ENCODE data around the gene SENP5. TPM values are rescaled to one million over a fixed set of nuclear protein-coding genes. Genes with fewer than 3 reads are reported as not detected.

SENP5 gene
- total and polyA plus RNA-seq, 9 of the 15 experiments (the other 6 are each of a cell fraction or from before 2014, with no cell fraction given): 18.3 to 59.7 (median 35.8) TPM

GRCh38 chr3:196969134-196969659, 101.5 kb downstream of the SENP5 start (continued):
- no peak for TF ChIP-seq PYGO2 (tag; IDR thresholded peaks at IDR 0.05)
- TF ChIP-seq TAF7 (tag; IDR thresholded peaks at IDR 0.05): no peak
- no peak for TF ChIP-seq KLF10 (CRISPR knock-in tag; IDR thresholded peaks at IDR 0.05)
- TF ChIP-seq RBM15 (IDR thresholded peaks at IDR 0.05; ENCODE audit: insufficient read depth, low read length): no peak
- TF ChIP-seq FOXP1 (CRISPR knock-in tag; IDR thresholded peaks at IDR 0.05): no peak
- no peak for TF ChIP-seq WHSC1 (IDR thresholded peaks at IDR 0.05; ENCODE audit: low read length)
- TF ChIP-seq ZFPM2 (CRISPR knock-in tag; IDR thresholded peaks at IDR 0.05): no peak
- no peak for TF ChIP-seq RAD51 (IDR thresholded peaks at IDR 0.05; ENCODE audit: borderline replicate concordance, low read depth)
- TF ChIP-seq GTF2E2 (tag; IDR thresholded peaks at IDR 0.05): peak; percentile 5; the same call in 1 of the 2 replicates
- TF ChIP-seq KDM1A (IDR thresholded peaks at IDR 0.05): no peak
- TF ChIP-seq KLF13 (tag; IDR thresholded peaks at IDR 0.05; ENCODE audit: borderline replicate concordance, low read depth): peak; percentile 82
- peak; percentile 1; the same call in 1 of the 2 replicates for TF ChIP-seq MYC (IDR thresholded peaks at IDR 0.05; ENCODE audit: low read depth, low read length)
- TF ChIP-seq MYC (CRISPR knock-in tag; IDR thresholded peaks at IDR 0.05; ENCODE audit: borderline replicate concordance, low read depth): peak; percentile 62; the same call in 1 of the 2 replicates
- TF ChIP-seq ZNF518B (CRISPR knock-in tag; IDR thresholded peaks at IDR 0.05): no peak
- no peak for TF ChIP-seq NR1H2 (CRISPR knock-in tag; IDR thresholded peaks at IDR 0.05)
- TF ChIP-seq ARID3B (CRISPR knock-in tag; IDR thresholded peaks at IDR 0.05; ENCODE audit: borderline replicate concordance): 0 out of 2 replicates have a peak, but pooled peaks have one; percentile 40
- no peak for TF ChIP-seq ESRRB (CRISPR knock-in tag; IDR thresholded peaks at IDR 0.05; ENCODE audit: borderline replicate concordance)
- TF ChIP-seq ZSCAN32 (CRISPR knock-in tag; IDR thresholded peaks at IDR 0.05): peak; percentile 52; the same call in 1 of the 2 replicates
- no peak for TF ChIP-seq KHSRP (IDR thresholded peaks at IDR 0.05)
- no peak for TF ChIP-seq ASH1L (IDR thresholded peaks at IDR 0.05; ENCODE audit: borderline replicate concordance, low read depth, partially characterized antibody)
- no peak for TF ChIP-seq SFPQ (IDR thresholded peaks at IDR 0.05; ENCODE audit: low read depth, low read length)

Data from K562 (cell line).